Urothelium cell line (cell line): ENCODE data around the gene DOLPP1.
A peak's percentile ranks its signal among the peaks of the same experiment; 100 is the strongest.
"Not testable (repeated sequence)": the region's sequence is repeated elsewhere in the genome, so short reads cannot be mapped to it uniquely, and the experiment has no call there.

Experiments
- DNase-seq: peaks from one replicate; pipeline ENCODE4 v3.0.0; 2011; ENCODE audit warnings: low spot score, mixed read lengths
- FAIRE-seq: peaks from 2 replicates; lab custom pipeline; 2011; peaks lifted over from hg19 to GRCh38; lab: Jason Lieb, UNC

DOLPP1 gene

GRCh38 chr9:129109952-129110739 is 29.2 kb downstream of the DOLPP1 start:
- no peak for FAIRE-seq
- no peak for DNase-seq

DNA sequence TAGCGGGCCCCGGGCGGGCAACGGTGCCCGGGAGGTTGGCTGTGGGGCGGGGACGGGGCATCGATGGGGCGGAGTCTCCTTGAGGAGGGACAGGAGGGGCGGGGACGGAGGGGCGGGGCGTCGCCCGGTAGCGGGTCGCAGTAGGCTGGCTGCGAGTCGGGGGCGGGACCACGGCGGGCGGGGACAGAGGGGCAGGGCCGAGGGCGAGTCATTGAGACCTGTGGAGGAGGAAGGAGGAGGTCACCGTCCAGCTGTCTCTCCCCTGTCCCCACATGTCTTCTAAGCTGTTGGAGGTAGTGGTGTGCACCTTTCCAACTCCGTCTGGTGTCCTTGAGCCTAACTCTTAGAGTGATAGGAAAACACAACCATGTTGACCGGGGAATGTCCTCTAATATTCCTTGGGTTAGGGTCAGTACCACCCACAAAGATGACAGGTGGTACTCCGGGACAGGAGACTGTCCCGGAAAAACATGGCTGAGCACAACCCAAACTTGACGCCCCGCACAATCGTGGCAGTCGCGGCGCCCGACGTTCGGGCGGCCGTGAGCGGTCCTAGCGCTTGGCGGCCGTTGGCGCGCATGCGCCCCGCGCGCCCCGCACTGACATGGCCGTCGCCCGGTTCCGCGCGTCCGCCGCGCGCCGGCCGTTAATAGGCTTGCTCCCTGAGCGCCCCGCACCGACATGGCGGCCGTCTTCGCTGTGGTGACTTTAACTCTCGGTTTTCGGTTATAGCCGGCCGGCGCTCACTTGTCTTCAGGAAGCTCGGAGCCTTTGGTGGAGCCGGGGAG is 30.0 kb downstream of the DOLPP1 start, which contains the start of the genes CRAT and PTPA:
CRAT (minus strand) TSS at position 54 of the 788 bp plus-strand sequence. CDS start 284 bp downstream, outside the sequence.
PTPA (plus strand) TSS at position 676 of the 788 bp plus-strand sequence. CDS start 186 bp downstream, outside the sequence.
- no peak for FAIRE-seq

GRCh38 chr9:129111528-129112151 is 30.7 kb downstream of the DOLPP1 start:
- DNase-seq (peak; percentile 49), FAIRE-seq (no peak)

More for the DNA sequence above, 30.0 kb downstream of the DOLPP1 start, which contains the start of the genes CRAT and PTPA:
- DNase-seq: peak; percentile 98

DNA sequence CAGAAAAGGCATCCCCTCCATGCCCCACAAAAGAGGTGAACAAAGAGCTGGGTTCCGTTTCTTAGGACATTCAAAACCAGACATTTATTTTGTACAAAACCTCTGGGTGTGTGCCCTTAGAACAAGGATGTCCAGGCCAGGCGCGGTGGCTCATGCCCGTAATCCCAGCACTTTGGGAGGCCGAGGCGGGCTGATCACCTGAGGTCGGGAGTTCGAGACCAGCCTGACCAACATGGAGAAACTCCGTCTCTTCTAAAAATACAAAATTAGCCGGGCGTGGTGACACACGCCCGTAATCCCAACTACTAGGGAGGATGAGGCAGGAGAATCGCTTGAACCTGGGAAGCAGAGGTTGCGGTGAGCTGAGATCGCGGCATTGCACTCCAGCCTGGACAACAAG is 31.6 kb downstream of the DOLPP1 start:
- not testable (repeated sequence) for DNase-seq, FAIRE-seq

DNA sequence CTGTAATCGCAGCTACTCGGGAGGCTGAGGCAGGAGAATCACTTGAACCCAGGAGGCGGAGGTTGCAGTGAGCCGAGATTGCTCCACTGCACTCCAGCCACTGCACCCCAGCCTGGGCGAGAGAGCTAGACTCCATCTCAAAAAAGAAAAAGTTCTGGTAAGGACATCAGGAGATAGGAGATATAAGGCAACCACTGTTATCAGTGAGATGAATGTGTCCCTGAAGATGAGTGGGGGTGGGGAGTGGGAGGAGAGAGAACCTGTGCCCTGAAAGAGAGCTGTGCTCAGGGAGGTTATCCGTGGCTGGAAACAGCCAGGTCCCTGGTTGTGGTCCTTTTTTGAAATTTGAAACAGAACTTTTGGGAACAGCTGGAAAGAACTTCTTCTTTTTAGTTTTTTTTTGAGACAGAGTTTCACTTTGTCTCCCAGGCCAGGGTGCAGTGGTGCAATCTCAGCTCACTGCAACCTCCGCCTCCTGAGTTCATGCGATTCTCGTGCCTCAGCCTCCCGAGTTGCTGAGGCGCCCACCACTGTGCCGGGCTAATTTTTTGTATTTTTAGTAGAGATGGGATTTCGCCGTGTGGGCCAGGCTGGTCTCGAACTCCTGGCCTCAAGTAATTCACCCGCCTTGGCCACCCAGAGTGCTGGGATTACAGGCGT is 32.9 kb downstream of the DOLPP1 start:
- DNase-seq (no peak), FAIRE-seq (no peak)

DNA sequence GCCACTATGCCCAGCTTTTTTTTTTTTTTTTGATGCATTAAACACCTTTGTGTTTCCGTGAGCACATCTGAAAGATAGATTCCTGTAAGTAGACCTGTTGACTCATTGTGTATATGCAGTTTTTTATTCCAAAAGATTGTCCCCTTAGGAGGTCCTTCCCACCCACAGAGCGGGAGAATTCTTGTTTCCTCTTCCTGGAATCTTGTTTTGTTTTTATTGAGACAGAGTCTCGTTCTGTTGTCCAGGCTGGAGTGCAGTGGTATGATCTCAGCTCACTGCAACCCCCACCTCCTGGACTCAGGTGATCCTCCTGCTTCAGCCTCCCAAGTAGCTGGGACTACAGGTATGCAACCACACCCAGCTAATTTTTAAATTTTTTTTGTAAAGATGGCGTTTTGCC is 37.9 kb downstream of the DOLPP1 start:
- FAIRE-seq: no peak
- DNase-seq: no peak

DNA sequence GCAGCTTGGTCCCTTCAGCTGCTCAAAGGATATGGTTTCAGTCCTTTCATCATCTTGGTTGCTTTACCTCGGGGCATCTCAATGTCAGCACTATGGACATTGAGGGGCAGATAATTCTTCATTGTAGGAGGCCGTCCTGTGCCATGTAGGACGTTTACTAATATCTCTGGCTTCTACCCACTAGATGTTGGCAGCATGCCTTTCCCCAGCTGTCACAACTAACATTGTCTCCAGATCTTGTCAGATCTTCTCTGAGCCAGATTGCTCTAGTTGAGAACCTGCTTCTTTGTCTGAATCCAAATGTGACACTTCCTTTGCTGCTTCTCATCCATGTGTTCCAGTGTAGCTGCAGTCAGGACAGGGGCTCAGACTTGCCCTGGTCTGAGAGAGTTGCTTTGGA is 40.6 kb downstream of the DOLPP1 start:
- peak; percentile 9 for FAIRE-seq
- DNase-seq: no peak

- FAIRE-seq: no peak
- DNase-seq: no peak
These were observed 41.2 kb downstream of the DOLPP1 start for GRCh38 chr9:129122133-129122532.

DNA sequence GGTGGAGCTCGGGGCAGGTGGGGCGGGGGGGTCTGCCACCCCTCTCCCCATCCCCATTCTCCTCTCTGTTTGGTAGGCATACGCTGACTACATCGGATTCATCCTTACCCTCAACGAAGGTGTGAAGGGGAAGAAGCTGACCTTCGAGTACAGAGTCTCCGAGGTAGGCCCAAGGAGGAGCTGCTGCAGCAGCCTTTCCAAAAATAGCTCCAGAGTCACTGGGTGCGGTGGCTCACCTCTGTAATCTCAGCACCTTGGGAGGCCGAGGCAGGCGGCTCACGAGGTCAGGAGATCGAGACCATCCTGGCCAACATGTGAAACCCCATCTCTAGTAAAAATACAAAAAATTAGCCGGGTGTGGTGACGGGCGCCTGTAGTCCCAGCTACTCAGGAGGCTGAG is 42.1 kb downstream of the DOLPP1 start:
- not testable (repeated sequence) for FAIRE-seq, DNase-seq

- no peak for DNase-seq
- no peak for FAIRE-seq
These were observed 43.7 kb downstream of the DOLPP1 start for GRCh38 chr9:129124506-129125069.

DNA sequence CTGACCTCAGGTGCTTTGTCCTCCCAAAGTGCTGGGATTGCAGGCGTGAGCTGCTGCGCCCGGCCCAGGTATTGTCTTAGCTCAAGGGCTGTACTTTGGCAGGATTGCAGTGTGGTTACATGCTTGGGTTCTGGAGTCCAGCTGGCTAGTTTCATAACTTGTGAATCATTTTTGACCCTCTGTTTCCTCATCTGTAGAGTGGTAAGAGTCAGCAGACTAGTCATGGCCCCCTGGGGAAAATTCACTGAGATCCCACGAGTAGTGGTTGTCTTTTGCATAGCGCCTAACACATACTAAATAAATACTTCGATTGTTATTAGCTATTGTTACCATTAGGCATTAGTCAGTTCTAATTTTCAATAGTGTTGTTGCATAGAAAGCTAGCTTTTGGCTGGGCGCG is 44.6 kb downstream of the DOLPP1 start:
- DNase-seq (no peak), FAIRE-seq (no peak)

DNA sequence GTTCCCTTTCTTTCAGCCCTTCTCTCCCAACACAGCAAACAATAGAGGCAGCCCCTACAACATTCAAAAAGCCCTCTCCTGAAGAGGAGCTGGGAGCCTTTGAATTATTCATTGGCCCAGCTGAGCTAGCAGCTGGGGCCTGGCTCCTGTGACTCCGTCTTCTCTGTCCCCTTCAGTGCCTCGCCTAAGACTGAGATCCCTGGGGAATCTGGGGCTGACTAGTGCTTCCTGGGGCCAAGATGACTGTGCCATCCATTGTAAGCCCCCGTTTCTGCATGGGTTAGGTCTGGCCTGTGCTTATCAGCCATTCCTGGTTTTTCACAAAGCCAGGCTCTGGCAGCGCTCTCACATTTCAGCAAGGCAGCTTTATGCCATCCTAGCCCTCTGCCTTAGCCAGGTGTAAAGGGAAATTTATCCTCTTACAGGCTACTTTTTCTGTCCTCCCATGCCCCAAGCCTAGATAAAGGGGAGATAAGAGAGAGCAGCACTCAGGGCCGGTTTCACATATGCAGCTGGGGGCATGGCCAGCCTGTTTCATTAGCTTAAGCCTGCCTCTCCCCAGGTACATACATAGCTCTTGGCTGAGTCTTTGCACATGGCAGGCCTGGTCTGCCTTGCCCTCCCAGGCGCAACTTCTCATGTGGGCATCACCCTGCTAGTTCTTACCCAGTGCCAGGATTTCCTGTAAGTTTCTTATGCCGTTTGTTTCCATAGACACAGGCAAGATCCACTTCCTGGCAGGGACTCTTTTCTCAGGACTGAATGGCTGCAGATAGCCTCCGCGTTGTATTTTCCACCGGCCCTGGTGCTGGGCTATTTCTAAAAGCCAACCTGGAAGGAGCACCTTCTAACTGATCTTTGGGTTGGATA is 46.1 kb downstream of the DOLPP1 start:
- FAIRE-seq: no peak

GRCh38 chr9:129128689-129129088 is 47.8 kb downstream of the DOLPP1 start:
- FAIRE-seq (no peak), DNase-seq (no peak)

More for the DNA sequence above, 46.1 kb downstream of the DOLPP1 start:
- DNase-seq: no peak

DNA sequence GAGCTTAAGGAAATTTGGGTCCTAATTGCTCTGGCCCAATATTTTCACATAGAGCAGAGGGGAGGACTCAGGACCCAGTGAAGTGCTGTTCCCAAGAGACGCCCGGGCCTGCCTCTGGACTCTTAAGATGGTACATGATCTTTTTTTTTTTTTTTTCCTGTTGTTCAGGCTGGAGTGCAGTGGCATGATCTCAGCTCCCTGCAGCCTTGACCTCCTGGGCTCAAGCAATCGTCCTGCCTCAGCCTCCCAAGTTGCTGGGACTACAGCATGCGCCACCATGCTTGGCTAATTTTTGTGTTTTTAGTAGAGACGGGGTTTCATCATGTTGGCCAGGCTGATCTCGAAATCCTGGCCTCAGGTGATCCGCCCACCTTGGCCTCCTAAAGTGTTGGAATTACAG is 49.4 kb downstream of the DOLPP1 start:
- not testable (repeated sequence) for DNase-seq, FAIRE-seq

DNA sequence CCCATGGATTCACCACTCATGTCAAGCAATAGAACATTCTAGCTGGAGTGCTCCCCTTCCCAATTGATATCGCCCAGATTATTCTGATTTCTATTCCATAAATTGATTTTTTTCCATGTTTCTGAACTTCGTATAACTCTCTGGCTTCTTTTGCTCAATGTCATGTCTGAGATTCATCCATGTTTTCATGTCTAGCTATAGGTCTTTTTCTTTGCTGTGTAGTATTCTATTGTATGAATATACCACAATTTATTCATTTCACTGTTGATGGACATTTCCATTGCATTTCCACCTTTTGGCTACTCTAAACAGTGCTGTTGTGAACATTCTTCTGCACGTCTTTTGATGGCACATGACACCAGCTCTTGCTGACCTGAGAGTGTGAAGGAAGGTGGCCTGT is 49.9 kb downstream of the DOLPP1 start:
- DNase-seq (no peak), FAIRE-seq (no peak)

GRCh38 chr9:129131300-129132145 is 50.6 kb downstream of the DOLPP1 start:
- DNase-seq (peak; percentile 86), FAIRE-seq (no peak)

GRCh38 chr9:129133082-129133481 is 52.2 kb downstream of the DOLPP1 start:
- FAIRE-seq (no peak), DNase-seq (no peak)

GRCh38 chr9:129135476-129135875 is 54.6 kb downstream of the DOLPP1 start:
- FAIRE-seq (no peak), DNase-seq (no peak)
